ENCODE results near the gene RNASE12. TPM values are rescaled to one million over a fixed set of nuclear protein-coding genes. Genes with fewer than 3 reads are reported as not detected.

Gene RNASE12
- total and polyA plus RNA-seq, 9 of the 15 experiments (the other 6 are each of a cell fraction or from before 2014, with no cell fraction given): 0.24 TPM; not detected in 8

DNA sequence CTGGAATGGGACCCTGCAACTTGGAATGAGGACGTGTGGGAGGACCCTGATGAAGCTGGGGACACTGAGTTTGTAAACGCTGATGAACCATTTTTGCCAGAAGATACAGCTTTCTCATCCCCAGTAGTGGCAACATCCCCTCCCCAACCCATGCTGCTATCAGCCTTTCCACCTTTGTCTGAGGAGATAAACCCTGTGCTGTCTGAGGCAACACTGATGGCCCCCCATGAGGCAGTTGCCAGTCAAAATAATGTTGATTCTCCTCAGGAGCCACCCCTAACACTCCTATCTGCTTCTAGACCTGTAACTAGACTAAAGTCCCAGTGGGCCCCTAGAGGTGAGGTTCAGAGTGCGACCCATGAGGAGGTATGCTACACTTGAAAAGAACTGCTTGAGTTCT lies 22.8 kb downstream of the RNASE12 start:
- DNase-seq (ENCODE audit: extremely low read depth in 1 of 4, low spot score in 3 of 4): peak in 1 of 4 experiments; percentile 74
- intact Hi-C loops (cut with micrococcal nuclease): no loop called here
- BruUV-seq (replicated peaks): no TSS peak
- H3K4me3 ChIP-seq: no peak overlapping the region
- WGBS (ENCODE audit: insufficient coverage, low coverage, missing lambda C conversion rate): 0% methylated on average over 3 of the region's 3 CpGs
- no peak overlapping the region; the same call in 2 of the 3 replicates for H3K27ac ChIP-seq (ENCODE audit: extremely low read depth, low read depth, low read length)
- no peaks in the 10 kb centered on the region for H4K20me1 ChIP-seq (replicated peaks; ENCODE audit: control insufficient read depth, insufficient read depth, low read length)
- FAIRE-seq: peak; percentile 48
- H3K79me2 ChIP-seq (ENCODE audit: control insufficient read depth, insufficient read depth, low read length): no peaks in the 10 kb centered on the region
- H2AFZ ChIP-seq (ENCODE audit: low read depth, low read length): 0 out of 2 replicates have a peak overlapping the region, but pooled peaks have one; percentile 14
- no peaks in the 10 kb centered on the region for H3K9me3 ChIP-seq (replicated peaks; ENCODE audit: control insufficient read depth, insufficient read depth, low read depth, low read length)
- ChIA-PET CTCF (ENCODE audit: low intra/inter-chr PET ratio) (no interaction called here), POLR2A (interaction anchor here (0.9 kb wide), 1 partner anchor 17 kb away, joined by 3 read pairs; no protein-coding TSS in a partner anchor)
- no peaks in the 10 kb centered on the region for H3K36me3 ChIP-seq (ENCODE audit: control insufficient read depth, insufficient read depth, low read length)
- no peaks in the 10 kb centered on the region for H3K27me3 ChIP-seq (ENCODE audit: control insufficient read depth in 2 of 2, insufficient read depth in 2 of 2, low read length in 2 of 2)
- peak; percentile 59 for ATAC-seq
- in situ Hi-C loops (cut with MboI): no loop called here
- no peak overlapping the region for H3K9ac ChIP-seq (ENCODE audit: insufficient read depth in 1 of 2, low read depth in 2 of 2, low read length in 2 of 2)
- H3K4me1 ChIP-seq (replicated peaks in 1 of 2; ENCODE audit: control insufficient read depth in 2 of 2, insufficient read depth in 2 of 2, low read length in 2 of 2): peaks cover 0 to 10% of the 10 kb centered on the region in 2 experiments; a peak in 2 of 5 replicates
- H3K4me2 ChIP-seq (ENCODE audit: insufficient read depth, low read length): peak overlapping the region; percentile 24
- H3K9me1 ChIP-seq (ENCODE audit: control insufficient read depth, insufficient read depth, low read length): no peaks in the 10 kb centered on the region
- TF ChIP-seq YY1 (IDR thresholded peaks at IDR 0.05; ENCODE audit: borderline replicate concordance in 1 of 3, control insufficient read depth in 1 of 3, extremely low read depth in 1 of 3, insufficient read depth in 3 of 3, insufficient read length in 1 of 3, insufficient replicate concordance in 2 of 3, low read depth in 1 of 3, low read length in 2 of 3) (no peak), ZNF668 (CRISPR knock-in tag; IDR thresholded peaks at IDR 0.05) (no peak), ZNF121 (CRISPR knock-in tag; conservative IDR thresholded peaks at IDR 0.05) (no peak), NCOA2 (IDR thresholded peaks at IDR 0.05; ENCODE audit: partially characterized antibody in 2 of 2) (no peak), MECOM (CRISPR knock-in tag; IDR thresholded peaks at IDR 0.05) (peak; percentile 89), RHOXF2B (CRISPR knock-in tag; conservative IDR thresholded peaks at IDR 0.05) (no peak), RBM39 (optimal IDR thresholded peaks at IDR 0.05; ENCODE audit: low read depth, low read length) (no peak), TEAD4 (IDR thresholded peaks at IDR 0.05; ENCODE audit: low read length) (peak; percentile 63), TEAD4 (CRISPR knock-in tag; IDR thresholded peaks at IDR 0.05; ENCODE audit: borderline replicate concordance) (no peak), ZNF561 (CRISPR knock-in tag; conservative IDR thresholded peaks at IDR 0.05) (no peak)
- TF ChIP-seq, protein P1, sequence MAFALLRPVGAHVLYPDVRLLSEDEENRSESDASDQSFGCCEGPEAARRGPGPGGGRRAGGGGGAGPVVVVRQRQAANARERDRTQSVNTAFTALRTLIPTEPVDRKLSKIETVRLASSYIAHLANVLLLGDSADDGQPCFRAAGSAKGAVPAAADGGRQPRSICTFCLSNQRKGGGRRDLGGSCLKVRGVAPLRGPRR (CRISPR knock-in tag; IDR thresholded peaks at IDR 0.05): no peak

All from K562 (cell line).